Myocyte (in vitro differentiated cells): ENCODE data around the gene ABLIM1. TPM values are rescaled to one million over a fixed set of nuclear protein-coding genes. Genes with fewer than 3 reads are reported as not detected.

Source experiments
- DNase-seq: peaks from one replicate; pipeline ENCODE4 v3.0.0-alpha.2; 2012; ENCODE audit warnings: low read depth
- total RNA-seq: library from RNA; depleted of rRNA; stranded (reverse); fragments of >200 nt; gene quantifications from 2 replicates; pipeline ENCODE4 v1.2.3, GENCODE V29; 2014

The ABLIM1 gene
- total RNA-seq, 1 donor from 2014 or later: 21.2 TPM

GRCh38 chr10:114550756-114551635, 107.1 kb downstream of the ABLIM1 start:
- DNase-seq: peak; percentile 51

- peak; percentile 55 for DNase-seq
Observed at GRCh38 chr10:114548662-114549061, 109.4 kb downstream of the ABLIM1 start.

GRCh38 chr10:114547514-114547913, 110.6 kb downstream of the ABLIM1 start:
- DNase-seq: no peak

- no peak for DNase-seq
Observed at GRCh38 chr10:114547056-114547455, 111.0 kb downstream of the ABLIM1 start.

GRCh38 chr10:114545819-114546218, 112.3 kb downstream of the ABLIM1 start:
- DNase-seq: no peak

GRCh38 chr10:114545071-114545470, 113.0 kb downstream of the ABLIM1 start:
- peak; percentile 22 for DNase-seq

- no peak for DNase-seq
Observed at GRCh38 chr10:114544045-114544659, 113.9 kb downstream of the ABLIM1 start.

- DNase-seq: no peak
Observed at GRCh38 chr10:114543456-114543855, 114.6 kb downstream of the ABLIM1 start.

GRCh38 chr10:114542373-114542772, 115.7 kb downstream of the ABLIM1 start:
- DNase-seq: no peak

- DNase-seq: no peak
Observed at GRCh38 chr10:114541797-114542160, 116.3 kb downstream of the ABLIM1 start.

- DNase-seq: peak; percentile 73
Observed at GRCh38 chr10:114541081-114541796, 116.8 kb downstream of the ABLIM1 start.

- DNase-seq: no peak
Observed at GRCh38 chr10:114540236-114540635, 117.8 kb downstream of the ABLIM1 start.

GRCh38 chr10:114539623-114540022, 118.5 kb downstream of the ABLIM1 start:
- DNase-seq: no peak

- no peak for DNase-seq
Observed at GRCh38 chr10:114538181-114538906, 119.7 kb downstream of the ABLIM1 start.

GRCh38 chr10:114537736-114538135, 120.3 kb downstream of the ABLIM1 start:
- no peak for DNase-seq

- no peak for DNase-seq
Observed at GRCh38 chr10:114534571-114534981, 123.5 kb downstream of the ABLIM1 start.

- no peak for DNase-seq
Observed at GRCh38 chr10:114532226-114532625, 125.8 kb downstream of the ABLIM1 start.

- DNase-seq: no peak
Observed at GRCh38 chr10:114526504-114527238, 131.4 kb downstream of the ABLIM1 start.

GRCh38 chr10:114526126-114526503, 132.0 kb downstream of the ABLIM1 start:
- DNase-seq: no peak

GRCh38 chr10:114525368-114525949, 132.6 kb downstream of the ABLIM1 start:
- DNase-seq: no peak
